Measurements from ENCODE around the gene CCDC30.

CCDC30 gene

DNA sequence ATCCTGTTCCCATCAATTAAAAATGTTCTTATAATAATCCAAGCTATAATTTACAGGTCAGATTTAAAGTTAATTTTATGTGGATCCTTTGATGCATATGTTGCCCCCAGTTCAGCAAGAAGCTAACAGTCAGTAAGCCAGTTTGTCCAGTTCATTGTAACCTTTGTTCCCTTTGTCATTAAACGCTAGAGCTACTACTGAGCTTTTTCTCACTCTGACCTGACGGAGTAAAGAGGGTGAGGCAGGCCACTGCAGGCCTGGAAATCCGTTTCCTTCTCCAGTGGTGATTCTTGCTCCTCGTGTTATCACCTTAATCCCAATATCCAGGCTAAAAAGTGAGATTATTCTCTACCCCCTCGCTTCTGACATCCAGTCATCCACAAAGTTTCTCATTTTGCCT, 229.4 kb downstream of the CCDC30 start:
- no peak for DNase-seq (ENCODE audit: low read depth)

DNA sequence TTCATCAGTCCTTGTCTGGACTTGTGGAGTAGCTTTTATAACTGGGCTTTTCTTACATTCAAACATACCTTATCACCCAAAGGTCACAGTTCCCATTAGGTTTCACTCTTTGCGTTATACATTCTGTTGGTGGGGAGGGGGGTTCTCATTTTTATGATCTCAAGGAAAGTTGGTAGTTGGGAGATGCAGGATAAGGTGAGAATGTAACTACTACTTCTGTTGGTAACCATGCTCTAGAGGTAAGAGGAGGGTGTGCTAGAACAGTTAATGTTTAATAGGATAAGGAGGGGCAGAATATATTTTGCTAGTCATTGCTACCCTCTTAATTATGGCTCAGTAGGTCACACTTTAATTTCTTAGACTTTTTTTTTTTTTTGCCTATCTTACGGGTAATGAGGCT, 229.8 kb downstream of the CCDC30 start:
- DNase-seq (ENCODE audit: low read depth) = no peak

DNA sequence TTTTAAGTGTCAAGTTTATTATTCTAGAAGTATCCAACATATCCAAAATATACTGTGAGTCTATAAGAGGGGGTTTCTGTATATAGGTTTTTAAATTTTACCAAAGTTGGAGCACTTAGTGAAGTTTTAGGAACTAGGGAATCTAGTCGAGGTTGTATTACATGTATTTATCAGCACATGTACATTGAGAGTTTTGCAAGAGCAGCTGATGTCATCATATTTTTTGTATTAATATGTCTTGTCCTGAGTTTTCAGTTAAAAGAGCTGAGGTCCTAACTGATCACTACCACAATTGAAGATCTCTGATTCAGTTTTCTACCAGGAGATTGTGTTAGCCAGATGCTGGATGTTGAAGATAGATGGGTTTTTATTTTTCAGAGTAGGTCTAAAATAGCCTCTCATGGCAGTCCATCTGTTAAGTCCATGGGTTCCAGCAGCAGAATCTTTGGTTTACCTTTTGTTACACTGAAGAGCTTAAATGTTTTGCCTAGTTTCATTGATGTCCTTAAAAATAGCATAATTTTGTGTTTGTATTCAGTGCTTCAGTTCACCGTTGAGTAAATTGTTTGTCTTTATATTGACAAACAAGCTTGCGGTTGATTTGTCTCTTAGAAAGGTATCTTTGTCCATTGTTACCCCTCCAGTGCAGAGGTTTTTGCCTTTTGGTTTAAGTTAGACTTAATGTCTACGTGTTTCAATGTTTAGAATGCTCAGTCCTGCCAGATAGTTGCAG, 235.2 kb downstream of the CCDC30 start:
- DNase-seq (ENCODE audit: low read depth) = no peak

DNA sequence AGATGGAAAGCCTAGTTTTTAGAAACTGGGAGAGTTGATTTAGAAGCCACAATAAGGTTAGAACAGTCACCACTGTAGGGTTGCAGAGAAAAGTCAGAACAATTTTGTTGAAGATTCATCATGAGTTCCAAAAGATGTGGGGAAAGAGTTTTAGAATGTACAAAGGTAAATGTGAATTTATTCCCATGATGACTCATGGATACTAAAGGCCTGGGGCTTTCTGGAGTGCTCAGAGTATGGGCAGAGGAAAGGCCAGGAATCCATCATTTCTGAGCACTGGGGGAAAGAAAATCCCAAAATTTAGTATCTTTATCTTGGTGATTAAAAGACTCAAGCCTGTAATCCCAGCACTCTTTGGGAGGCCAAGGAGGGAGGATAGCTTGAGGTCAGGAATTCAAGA, 236.9 kb downstream of the CCDC30 start:
- DNase-seq (ENCODE audit: low read depth) = peak; percentile 11

DNA sequence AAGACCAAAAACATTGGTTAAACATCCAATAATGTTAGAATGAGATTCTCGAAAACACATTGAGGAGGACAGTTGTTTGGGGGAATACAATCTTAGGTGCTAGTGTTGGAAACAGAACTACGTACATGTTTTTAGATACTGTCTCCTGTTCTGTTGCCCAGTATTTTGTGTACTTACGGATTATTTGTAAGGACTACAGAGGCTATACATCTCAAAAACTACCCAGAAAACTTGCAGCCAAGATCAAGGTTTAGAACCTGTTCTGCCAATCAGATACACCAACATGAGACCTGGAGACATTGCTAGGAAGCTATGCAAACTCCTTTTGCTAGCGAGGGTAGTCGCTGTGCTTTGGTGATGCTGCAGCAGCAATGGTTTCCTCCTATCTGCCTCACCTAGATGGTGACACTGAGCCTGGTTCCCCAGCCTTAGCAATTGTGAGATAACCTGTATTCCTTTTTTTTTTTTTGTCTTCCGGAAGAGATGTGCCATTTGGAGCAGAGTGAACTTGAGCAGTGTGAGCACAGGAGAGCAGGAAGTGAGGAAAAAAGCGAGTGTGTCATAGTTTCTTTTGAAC, 240.9 kb downstream of the CCDC30 start:
- DNase-seq (ENCODE audit: low read depth) = no peak
